ENCODE data around the gene DOHH.
A peak's percentile ranks its signal among the peaks of the same experiment; 100 is the strongest.
"Not testable (repeated sequence)": the region's sequence is repeated elsewhere in the genome, so short reads cannot be mapped to it uniquely, and the experiment has no call there.

DOHH gene

DNA sequence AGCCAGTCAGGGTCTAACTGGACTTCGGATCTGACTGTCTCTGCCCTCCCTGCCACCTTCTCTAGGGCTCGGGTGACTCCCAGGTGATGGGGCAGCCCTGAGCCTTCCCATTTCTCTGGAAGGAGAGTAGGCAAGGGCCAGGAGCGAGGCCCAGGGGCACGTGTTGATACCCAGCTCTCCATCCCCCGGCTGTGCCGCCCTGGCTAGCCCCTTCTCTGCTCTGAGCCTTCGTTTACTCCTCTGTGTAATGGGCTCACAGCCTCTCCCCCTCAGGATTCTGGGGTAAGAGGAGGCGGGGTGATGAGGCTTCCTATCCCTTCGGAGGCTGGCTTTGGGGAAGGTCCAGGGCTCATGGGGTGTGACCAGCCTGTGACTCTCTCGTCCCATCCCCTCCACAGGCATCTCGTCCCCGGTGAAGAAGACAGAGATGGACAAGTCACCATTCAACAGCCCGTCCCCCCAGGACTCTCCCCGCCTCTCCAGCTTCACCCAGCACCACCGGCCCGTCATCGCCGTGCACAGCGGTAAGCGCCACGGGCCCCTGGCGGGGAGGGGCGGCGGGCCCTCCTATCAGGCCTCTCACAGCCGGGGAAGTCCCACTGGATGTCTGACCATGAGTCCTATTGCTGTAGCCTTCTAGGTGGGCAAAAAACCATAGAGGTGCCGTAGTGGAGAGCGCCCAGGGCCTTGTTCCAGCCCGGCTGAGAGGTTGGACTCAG lies 51.7 kb downstream of the DOHH start:
- DNase-seq (ENCODE audit: insufficient read length, low spot score) (no peak), FAIRE-seq (no peak)
- TF ChIP-seq POLR2A (IDR thresholded peaks at IDR 0.05; ENCODE audit: low read depth, low read length) (no peak), PAX5 (IDR thresholded peaks at IDR 0.05; ENCODE audit: insufficient read depth, low read length, severe bottlenecking) (no peak), POLR2AphosphoS5 (IDR thresholded peaks at IDR 0.05; ENCODE audit: low read depth, low read length) (no peak), POU2F2 (IDR thresholded peaks at IDR 0.05; ENCODE audit: low read depth, low read length) (no peak), TAF1 (IDR thresholded peaks at IDR 0.05; ENCODE audit: low read depth, low read length) (no peak), SPI1 (IDR thresholded peaks at IDR 0.05; ENCODE audit: low read depth, low read length) (no peak)

GRCh38 chr19:3446657-3447056 lies 53.8 kb downstream of the DOHH start:
- FAIRE-seq; DNase-seq (ENCODE audit: insufficient read length, low spot score): not testable (repeated sequence)

DNA sequence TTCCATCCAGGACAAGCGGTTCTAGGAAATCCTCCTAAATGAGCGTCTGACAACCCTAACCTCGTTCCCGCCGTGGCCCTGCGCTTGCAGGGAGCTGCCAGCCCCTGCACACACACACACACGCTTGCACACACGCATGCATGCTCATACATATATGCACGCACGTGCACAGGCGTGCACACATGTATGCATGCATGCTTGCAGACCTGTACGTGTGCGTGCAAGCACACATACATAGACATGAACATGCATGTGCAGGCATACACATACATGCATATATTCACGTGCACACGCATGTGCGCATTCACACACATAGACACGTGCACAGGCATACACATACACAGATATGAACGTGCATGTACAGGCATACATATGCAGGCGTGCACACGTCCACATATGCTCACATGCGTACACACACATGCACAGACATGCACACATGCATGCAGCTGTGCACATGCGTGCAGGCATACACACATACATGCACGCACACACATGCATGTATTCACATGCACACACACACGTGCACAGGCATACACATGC lies 55.7 kb downstream of the DOHH start:
- no peak for TF ChIP-seq SPI1 (IDR thresholded peaks at IDR 0.05; ENCODE audit: low read depth, low read length)
- no peak for TF ChIP-seq POLR2A (IDR thresholded peaks at IDR 0.05; ENCODE audit: low read depth, low read length)
- TF ChIP-seq PAX5 (IDR thresholded peaks at IDR 0.05; ENCODE audit: insufficient read depth, low read length, severe bottlenecking), result no peak
- TF ChIP-seq POU2F2 (IDR thresholded peaks at IDR 0.05; ENCODE audit: low read depth, low read length), result no peak
- TF ChIP-seq TAF1 (IDR thresholded peaks at IDR 0.05; ENCODE audit: low read depth, low read length), result no peak
- TF ChIP-seq POLR2AphosphoS5 (IDR thresholded peaks at IDR 0.05; ENCODE audit: low read depth, low read length), result no peak
- DNase-seq (ENCODE audit: insufficient read length, low spot score), result no peak
- FAIRE-seq, result peak; percentile 74

GRCh38 chr19:3443840-3444694 lies 56.4 kb downstream of the DOHH start:
- DNase-seq (ENCODE audit: insufficient read length, low spot score) (no peak), FAIRE-seq (no peak)
- no peak for TF ChIP-seq POLR2A (IDR thresholded peaks at IDR 0.05; ENCODE audit: low read depth, low read length)
- TF ChIP-seq TAF1 (IDR thresholded peaks at IDR 0.05; ENCODE audit: low read depth, low read length), result no peak
- TF ChIP-seq POU2F2 (IDR thresholded peaks at IDR 0.05; ENCODE audit: low read depth, low read length), result no peak
- TF ChIP-seq POLR2AphosphoS5 (IDR thresholded peaks at IDR 0.05; ENCODE audit: low read depth, low read length), result no peak
- TF ChIP-seq PAX5 (IDR thresholded peaks at IDR 0.05; ENCODE audit: insufficient read depth, low read length, severe bottlenecking), result no peak
- TF ChIP-seq SPI1 (IDR thresholded peaks at IDR 0.05; ENCODE audit: low read depth, low read length), result no peak

GRCh38 chr19:3442487-3443071 lies 57.9 kb downstream of the DOHH start:
- TF ChIP-seq POLR2A (IDR thresholded peaks at IDR 0.05; ENCODE audit: low read depth, low read length) (no peak), POLR2AphosphoS5 (IDR thresholded peaks at IDR 0.05; ENCODE audit: low read depth, low read length) (no peak), TAF1 (IDR thresholded peaks at IDR 0.05; ENCODE audit: low read depth, low read length) (no peak), POU2F2 (IDR thresholded peaks at IDR 0.05; ENCODE audit: low read depth, low read length) (no peak), SPI1 (IDR thresholded peaks at IDR 0.05; ENCODE audit: low read depth, low read length) (no peak), PAX5 (IDR thresholded peaks at IDR 0.05; ENCODE audit: insufficient read depth, low read length, severe bottlenecking) (no peak)
- DNase-seq (ENCODE audit: insufficient read length, low spot score) (no peak), FAIRE-seq (no peak)

DNA sequence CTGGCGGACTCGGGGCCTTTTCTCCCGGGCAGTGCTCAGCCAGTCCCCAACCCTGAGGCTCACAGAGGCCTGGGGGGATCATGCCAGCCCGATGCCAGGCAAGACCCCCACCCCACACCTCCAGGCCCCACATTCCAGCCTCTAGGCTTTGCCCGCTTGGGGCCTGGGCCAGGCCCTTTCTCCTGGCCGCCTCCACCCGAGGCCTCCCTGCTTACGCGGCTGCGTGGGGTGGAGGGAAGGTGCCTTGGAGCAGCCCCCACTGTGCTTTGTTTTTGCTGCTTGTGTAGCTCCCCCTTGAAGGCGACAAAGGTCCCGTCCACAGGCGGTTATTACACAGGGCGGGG lies 58.5 kb downstream of the DOHH start:
- DNase-seq (ENCODE audit: insufficient read length, low spot score), result no peak
- no peak for TF ChIP-seq TAF1 (IDR thresholded peaks at IDR 0.05; ENCODE audit: low read depth, low read length)
- no peak for TF ChIP-seq PAX5 (IDR thresholded peaks at IDR 0.05; ENCODE audit: insufficient read depth, low read length, severe bottlenecking)
- no peak for TF ChIP-seq POU2F2 (IDR thresholded peaks at IDR 0.05; ENCODE audit: low read depth, low read length)
- TF ChIP-seq SPI1 (IDR thresholded peaks at IDR 0.05; ENCODE audit: low read depth, low read length), result no peak
- no peak for TF ChIP-seq POLR2A (IDR thresholded peaks at IDR 0.05; ENCODE audit: low read depth, low read length)
- no peak for TF ChIP-seq POLR2AphosphoS5 (IDR thresholded peaks at IDR 0.05; ENCODE audit: low read depth, low read length)
- FAIRE-seq, result no peak

GRCh38 chr19:3441089-3441985 lies 59.1 kb downstream of the DOHH start:
- no peak for DNase-seq (ENCODE audit: insufficient read length, low spot score)
- FAIRE-seq, result no peak
- TF ChIP-seq PAX5 (IDR thresholded peaks at IDR 0.05; ENCODE audit: insufficient read depth, low read length, severe bottlenecking), result no peak
- no peak for TF ChIP-seq POLR2AphosphoS5 (IDR thresholded peaks at IDR 0.05; ENCODE audit: low read depth, low read length)
- TF ChIP-seq TAF1 (IDR thresholded peaks at IDR 0.05; ENCODE audit: low read depth, low read length), result no peak
- no peak for TF ChIP-seq POU2F2 (IDR thresholded peaks at IDR 0.05; ENCODE audit: low read depth, low read length)
- no peak for TF ChIP-seq POLR2A (IDR thresholded peaks at IDR 0.05; ENCODE audit: low read depth, low read length)
- no peak for TF ChIP-seq SPI1 (IDR thresholded peaks at IDR 0.05; ENCODE audit: low read depth, low read length)
